Effector memory CD8-positive, alpha-beta T cell (primary cell): ENCODE data around the gene CIAO3.

Experiments used
- ATAC-seq: fragments of 150-1000 bp; cut with Tn5 transposase; replicated peaks from 2 replicates; pipeline ENCODE4 v1.10.0; 2021; ENCODE audit warnings: mild to moderate bottlenecking, moderate library complexity
- DNase-seq, 3 experiments: peaks; one replicate each; pipeline ENCODE4 v3.0.0; 2021
- H3K27ac Mint-ChIP-seq, 2 donors: one replicate each; pipeline ENCODE4 v1.8.0; 2022; ENCODE audit warnings: mild to moderate bottlenecking in 2 of 2, mixed read lengths in 2 of 2, moderate library complexity in 2 of 2
- H3K27me3 Mint-ChIP-seq, 2 donors: one replicate each; pipeline ENCODE4 v1.8.0; 2022; ENCODE audit warnings: mixed read lengths in 2 of 2
- H3K36me3 Mint-ChIP-seq: one replicate; pipeline ENCODE4 v1.8.0; 2022; ENCODE audit warnings: mild to moderate bottlenecking, moderate library complexity, mixed read lengths; ENCODE audit not compliant: insufficient read depth
- H3K4me1 Mint-ChIP-seq, 2 donors: one replicate each; pipeline ENCODE4 v1.8.0; 2022; ENCODE audit warnings: low read depth in 2 of 2, mixed read lengths in 2 of 2
- H3K4me3 Mint-ChIP-seq, 2 donors: one replicate each; pipeline ENCODE4 v1.8.0; 2022; ENCODE audit warnings: mild to moderate bottlenecking in 2 of 2, mixed read lengths in 2 of 2, moderate library complexity in 2 of 2
- H3K9me3 Mint-ChIP-seq, 2 donors: one replicate each; pipeline ENCODE4 v1.8.0; 2022; ENCODE audit warnings: mixed read lengths in 2 of 2

The CIAO3 gene

GRCh38 chr16:707062-707538 lies 33.7 kb downstream of the CIAO3 start:
- H3K36me3 Mint-ChIP-seq, result peaks cover 9% of the 10 kb centered on the region
- peaks cover 38 to 75% of the 10 kb centered on the region in 2 donors for H3K27me3 Mint-ChIP-seq
- H3K4me3 Mint-ChIP-seq, result peak overlapping the region in 1 of 2 donors; percentile 27
- H3K4me1 Mint-ChIP-seq, result peaks cover 0 to 5% of the 10 kb centered on the region in 2 donors
- no peak for DNase-seq
- no peaks in the 10 kb centered on the region for H3K9me3 Mint-ChIP-seq
- H3K27ac Mint-ChIP-seq, result no peak overlapping the region
- ATAC-seq, result no peak

GRCh38 chr16:706189-707061 lies 34.4 kb downstream of the CIAO3 start:
- Mint-ChIP-seq H3K36me3 (peaks cover 9% of the 10 kb centered on the region), H3K4me3 (peak overlapping the region in 1 of 2 donors; percentile 27), H3K27ac (no peak overlapping the region), H3K4me1 (peaks cover 0 to 5% of the 10 kb centered on the region in 2 donors), H3K9me3 (no peaks in the 10 kb centered on the region), H3K27me3 (peaks cover 42 to 81% of the 10 kb centered on the region in 2 donors)
- DNase-seq (no peak), ATAC-seq (no peak)

GRCh38 chr16:705431-706188 lies 35.2 kb downstream of the CIAO3 start, which contains the start of gene FBXL16:
Gene FBXL16 (minus strand): TSS chr16:705801. CDS start chr16:697405, 8,396 bp downstream.
- Mint-ChIP-seq H3K36me3 (peaks cover 9% of the 10 kb centered on the region), H3K9me3 (no peaks in the 10 kb centered on the region), H3K27me3 (peaks cover 42 to 76% of the 10 kb centered on the region in 2 donors), H3K27ac (no peak within 1 kb of the TSS), H3K4me1 (peaks cover 0 to 7% of the 10 kb centered on the region in 2 donors), H3K4me3 (peak within 1 kb of the TSS in 1 of 2 donors; percentile 27)
- DNase-seq, result no peak
- ATAC-seq, result peak; percentile 12

GRCh38 chr16:704552-705380 lies 36.0 kb downstream of the CIAO3 start:
- Mint-ChIP-seq H3K36me3 (peaks cover 9% of the 10 kb centered on the region), H3K4me3 (no peak overlapping the region), H3K9me3 (no peaks in the 10 kb centered on the region), H3K27ac (no peak overlapping the region), H3K4me1 (peaks cover 0 to 7% of the 10 kb centered on the region in 2 donors), H3K27me3 (peaks cover 42 to 68% of the 10 kb centered on the region in 2 donors)
- no peak for ATAC-seq
- no peak for DNase-seq

- Mint-ChIP-seq H3K36me3 (peaks cover 9% of the 10 kb centered on the region), H3K4me1 (peaks cover 0 to 9% of the 10 kb centered on the region in 2 donors), H3K27ac (no peak overlapping the region), H3K4me3 (no peak overlapping the region), H3K27me3 (peaks cover 35 to 61% of the 10 kb centered on the region in 2 donors), H3K9me3 (no peaks in the 10 kb centered on the region)
- ATAC-seq (no peak), DNase-seq (no peak)
Observed at GRCh38 chr16:704047-704446, 36.8 kb downstream of the CIAO3 start.

- Mint-ChIP-seq H3K9me3 (no peaks in the 10 kb centered on the region), H3K4me3 (no peak overlapping the region), H3K4me1 (peaks cover 0 to 9% of the 10 kb centered on the region in 2 donors), H3K27me3 (peaks cover 29 to 54% of the 10 kb centered on the region in 2 donors), H3K36me3 (peaks cover 9% of the 10 kb centered on the region), H3K27ac (no peak overlapping the region)
- no peak for ATAC-seq
- no peak for DNase-seq
Observed at GRCh38 chr16:703406-703805, 37.4 kb downstream of the CIAO3 start.

GRCh38 chr16:702341-702740 lies 38.5 kb downstream of the CIAO3 start:
- no peak overlapping the region for H3K27ac Mint-ChIP-seq
- no peaks in the 10 kb centered on the region for H3K9me3 Mint-ChIP-seq
- peaks cover 0 to 9% of the 10 kb centered on the region in 2 donors for H3K4me1 Mint-ChIP-seq
- ATAC-seq, result no peak
- DNase-seq, result no peak
- H3K36me3 Mint-ChIP-seq, result peaks cover 9% of the 10 kb centered on the region
- peaks cover 20 to 44% of the 10 kb centered on the region in 2 donors for H3K27me3 Mint-ChIP-seq
- H3K4me3 Mint-ChIP-seq, result peak overlapping the region; percentile 15 to 29

- peak; percentile 44 to 58 (median 56) for DNase-seq
- ATAC-seq, result peak; percentile 74
Observed at GRCh38 chr16:700684-701584, 39.9 kb downstream of the CIAO3 start.

GRCh38 chr16:698911-699671 lies 41.7 kb downstream of the CIAO3 start:
- H3K4me3 Mint-ChIP-seq, result peak overlapping the region; percentile 40 to 54
- DNase-seq (no peak), ATAC-seq (no peak)
- H3K4me1 Mint-ChIP-seq, result peaks cover 4 to 10% of the 10 kb centered on the region in 2 donors
- peaks cover 14 to 24% of the 10 kb centered on the region in 2 donors for H3K27me3 Mint-ChIP-seq
- peaks cover 9% of the 10 kb centered on the region for H3K36me3 Mint-ChIP-seq
- no peak overlapping the region for H3K27ac Mint-ChIP-seq
- H3K9me3 Mint-ChIP-seq, result no peaks in the 10 kb centered on the region

More at GRCh38 chr16:700684-701584, 39.9 kb downstream of the CIAO3 start:
- Mint-ChIP-seq H3K36me3 (peaks cover 12% of the 10 kb centered on the region), H3K9me3 (no peaks in the 10 kb centered on the region), H3K4me3 (no peak overlapping the region), H3K4me1 (peaks cover 0 to 4% of the 10 kb centered on the region in 2 donors), H3K27ac (peak overlapping the region in 1 of 2 donors; percentile 65), H3K27me3 (peaks cover 14 to 31% of the 10 kb centered on the region in 2 donors)

GRCh38 chr16:695355-696089 lies 45.3 kb downstream of the CIAO3 start:
- no peak overlapping the region for H3K27ac Mint-ChIP-seq
- DNase-seq, result peak in 2 of 3 experiments; percentile 46 to 52
- H3K4me1 Mint-ChIP-seq, result peaks cover 10 to 11% of the 10 kb centered on the region in 2 donors
- peaks cover 6% of the 10 kb centered on the region for H3K36me3 Mint-ChIP-seq
- no peaks in the 10 kb centered on the region for H3K9me3 Mint-ChIP-seq
- H3K27me3 Mint-ChIP-seq, result no peaks in the 10 kb centered on the region
- peak; percentile 69 for ATAC-seq
- peak overlapping the region; percentile 74 to 86 for H3K4me3 Mint-ChIP-seq

- Mint-ChIP-seq H3K4me1 (peaks cover 15% of the 10 kb centered on the region in 2 donors), H3K9me3 (no peaks in the 10 kb centered on the region), H3K4me3 (peak overlapping the region; percentile 73 to 86), H3K36me3 (peaks cover 9% of the 10 kb centered on the region), H3K27ac (no peak overlapping the region), H3K27me3 (no peaks in the 10 kb centered on the region)
- ATAC-seq (no peak), DNase-seq (no peak)
Observed at GRCh38 chr16:694863-695354, 45.9 kb downstream of the CIAO3 start.
